T-helper 2 cell treated with Interferon-gamma antibody and Interleukin-4, amounts not matched to agents 5 μg/mL and 100 μg/mL, for 36 hours (primary cell): Measurements from ENCODE around the gene UCN.

Experiments used
- DNase-seq: peaks from one replicate; pipeline ENCODE4 v3.0.0; 2021; ENCODE audit warnings: low spot score
- H3K27ac Mint-ChIP-seq: one replicate; pipeline ENCODE4 v1.8.0; 2021; ENCODE audit warnings: mild to moderate bottlenecking, mixed read lengths
- H3K27me3 Mint-ChIP-seq: one replicate; pipeline ENCODE4 v1.8.0; 2021; ENCODE audit warnings: low read depth, mixed read lengths
- H3K36me3 Mint-ChIP-seq: one replicate; pipeline ENCODE4 v1.8.0; 2021; ENCODE audit warnings: low read depth, mixed read lengths
- H3K4me1 Mint-ChIP-seq: one replicate; pipeline ENCODE4 v1.8.0; 2021; ENCODE audit warnings: low read depth, mixed read lengths
- H3K4me3 Mint-ChIP-seq: one replicate; pipeline ENCODE4 v1.8.0; 2022; ENCODE audit warnings: mild to moderate bottlenecking, moderate library complexity, mixed read lengths
- H3K9me3 Mint-ChIP-seq: one replicate; pipeline ENCODE4 v1.8.0; 2021; ENCODE audit warnings: mixed read lengths

Gene UCN

GRCh38 chr2:27265536-27265870 is 42.7 kb downstream of the UCN start:
- H3K27ac Mint-ChIP-seq = no peak overlapping the region

GRCh38 chr2:27264753-27265535 is 43.3 kb downstream of the UCN start:
- no peak overlapping the region for H3K27ac Mint-ChIP-seq
- peak overlapping the region; percentile 65 for H3K4me3 Mint-ChIP-seq
- H3K9me3 Mint-ChIP-seq = no peaks in the 10 kb centered on the region
- peaks cover 2% of the 10 kb centered on the region for H3K36me3 Mint-ChIP-seq
- peaks cover 17% of the 10 kb centered on the region for H3K4me1 Mint-ChIP-seq
- peaks cover 44% of the 10 kb centered on the region for H3K27me3 Mint-ChIP-seq
- peak; percentile 60 for DNase-seq

More at GRCh38 chr2:27265536-27265870, 42.7 kb downstream of the UCN start:
- Mint-ChIP-seq H3K4me1 (peaks cover 17% of the 10 kb centered on the region), H3K27me3 (peaks cover 40% of the 10 kb centered on the region), H3K36me3 (peaks cover 2% of the 10 kb centered on the region), H3K9me3 (no peaks in the 10 kb centered on the region), H3K4me3 (peak overlapping the region; percentile 65)
- DNase-seq = no peak

- Mint-ChIP-seq H3K27ac (no peak overlapping the region), H3K27me3 (peaks cover 43% of the 10 kb centered on the region), H3K36me3 (peaks cover 2% of the 10 kb centered on the region), H3K9me3 (no peaks in the 10 kb centered on the region), H3K4me3 (peak overlapping the region; percentile 93), H3K4me1 (peaks cover 17% of the 10 kb centered on the region)
- DNase-seq = no peak
Measured at GRCh38 chr2:27264253-27264752, 43.9 kb downstream of the UCN start.

- H3K4me3 Mint-ChIP-seq = peak overlapping the region; percentile 93
- H3K36me3 Mint-ChIP-seq = peaks cover 2% of the 10 kb centered on the region
- H3K27ac Mint-ChIP-seq = peak overlapping the region; percentile 29
- no peak for DNase-seq
- H3K9me3 Mint-ChIP-seq = no peaks in the 10 kb centered on the region
- H3K27me3 Mint-ChIP-seq = peaks cover 43% of the 10 kb centered on the region
- peaks cover 17% of the 10 kb centered on the region for H3K4me1 Mint-ChIP-seq
Measured at GRCh38 chr2:27263287-27264252, 44.7 kb downstream of the UCN start.

GRCh38 chr2:27262379-27263286 is 45.6 kb downstream of the UCN start, which contains the start of gene SLC30A3:
Gene SLC30A3, minus strand, starts transcription at chr2:27263047. Its CDS starts 141 bp downstream, at chr2:27262906.
- H3K27me3 Mint-ChIP-seq = peaks cover 45% of the 10 kb centered on the region
- H3K4me3 Mint-ChIP-seq = peak within 1 kb of the TSS; percentile 93

GRCh38 chr2:27261926-27262298 is 46.3 kb downstream of the UCN start:
- H3K27me3 Mint-ChIP-seq = peaks cover 45% of the 10 kb centered on the region
- H3K27ac Mint-ChIP-seq = no peak overlapping the region
- H3K4me3 Mint-ChIP-seq = peak overlapping the region; percentile 58
- H3K4me1 Mint-ChIP-seq = peaks cover 17% of the 10 kb centered on the region
- no peaks in the 10 kb centered on the region for H3K9me3 Mint-ChIP-seq
- peak; percentile 30 for DNase-seq
- H3K36me3 Mint-ChIP-seq = peaks cover 2% of the 10 kb centered on the region

More at GRCh38 chr2:27262379-27263286, 45.6 kb downstream of the UCN start, which contains the start of gene SLC30A3:
- H3K36me3 Mint-ChIP-seq = peaks cover 2% of the 10 kb centered on the region
- peak within 1 kb of the TSS; percentile 29 for H3K27ac Mint-ChIP-seq
- no peaks in the 10 kb centered on the region for H3K9me3 Mint-ChIP-seq
- peak; percentile 66 for DNase-seq
- H3K4me1 Mint-ChIP-seq = peaks cover 17% of the 10 kb centered on the region

GRCh38 chr2:27261241-27261925 is 46.9 kb downstream of the UCN start:
- Mint-ChIP-seq H3K9me3 (no peaks in the 10 kb centered on the region), H3K36me3 (peaks cover 2% of the 10 kb centered on the region), H3K4me3 (peak overlapping the region; percentile 58), H3K4me1 (peaks cover 17% of the 10 kb centered on the region), H3K27me3 (peaks cover 45% of the 10 kb centered on the region), H3K27ac (no peak overlapping the region)
- no peak for DNase-seq

- Mint-ChIP-seq H3K36me3 (no peaks in the 10 kb centered on the region), H3K9me3 (no peaks in the 10 kb centered on the region), H3K4me1 (peaks cover under 1% of the 10 kb centered on the region), H3K4me3 (no peak overlapping the region), H3K27me3 (peaks cover 30% of the 10 kb centered on the region), H3K27ac (no peak overlapping the region)
- no peak for DNase-seq
Measured at GRCh38 chr2:27258051-27258450, 50.2 kb downstream of the UCN start.
